HG03108 (cell line): ENCODE data around the gene PDSS1.
A peak's percentile ranks its signal among the peaks of the same experiment; 100 is the strongest.
"Not testable (repeated sequence)": the region's sequence is repeated elsewhere in the genome, so short reads cannot be mapped to it uniquely, and the experiment has no call there.

ENCODE experiments used
- ATAC-seq: cut with Tn5 transposase; IDR thresholded peaks from one replicate; pipeline ENCODE4 v1.9.1; 2021; ENCODE audit warnings: moderate library complexity; ENCODE audit not compliant: unreplicated experiment

The PDSS1 gene, protein sequence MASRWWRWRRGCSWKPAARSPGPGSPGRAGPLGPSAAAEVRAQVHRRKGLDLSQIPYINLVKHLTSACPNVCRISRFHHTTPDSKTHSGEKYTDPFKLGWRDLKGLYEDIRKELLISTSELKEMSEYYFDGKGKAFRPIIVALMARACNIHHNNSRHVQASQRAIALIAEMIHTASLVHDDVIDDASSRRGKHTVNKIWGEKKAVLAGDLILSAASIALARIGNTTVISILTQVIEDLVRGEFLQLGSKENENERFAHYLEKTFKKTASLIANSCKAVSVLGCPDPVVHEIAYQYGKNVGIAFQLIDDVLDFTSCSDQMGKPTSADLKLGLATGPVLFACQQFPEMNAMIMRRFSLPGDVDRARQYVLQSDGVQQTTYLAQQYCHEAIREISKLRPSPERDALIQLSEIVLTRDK

DNA sequence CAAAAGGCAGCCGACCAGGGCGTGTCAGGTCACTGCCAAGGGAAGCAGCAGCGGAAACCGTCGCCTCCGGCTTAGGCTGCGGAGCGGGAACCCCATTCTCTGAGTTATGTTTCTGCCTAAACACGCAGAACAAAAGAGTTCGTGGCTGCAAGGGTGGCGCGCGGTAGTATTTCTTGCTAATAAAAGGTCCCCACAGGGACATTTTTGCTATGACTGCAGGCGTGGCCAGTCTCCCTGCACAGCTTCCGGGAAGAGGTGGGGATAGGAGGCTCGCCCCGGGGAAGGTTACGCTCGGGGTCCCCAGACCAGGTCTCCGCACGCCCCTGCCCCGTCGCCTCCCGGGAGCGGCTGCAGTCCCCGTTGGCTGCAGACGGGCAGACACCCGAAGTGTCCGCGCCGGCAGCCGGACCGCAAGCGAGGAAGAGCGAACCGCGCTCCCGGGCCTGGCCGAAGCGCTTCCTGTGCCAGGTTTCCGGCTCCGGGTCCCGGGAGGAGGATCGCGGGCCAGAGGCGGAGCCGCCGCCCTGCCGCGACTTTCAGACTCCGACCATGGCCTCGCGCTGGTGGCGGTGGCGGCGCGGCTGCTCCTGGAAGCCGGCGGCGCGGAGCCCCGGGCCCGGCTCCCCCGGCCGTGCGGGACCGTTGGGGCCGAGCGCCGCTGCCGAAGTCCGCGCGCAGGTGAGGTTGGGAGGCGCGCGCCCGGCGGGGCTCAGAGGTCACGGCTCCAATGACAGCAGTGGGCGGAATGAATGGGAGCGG, at the start of gene PDSS1:
Gene PDSS1, plus strand, starts transcription at position 539 of the 759 bp plus-strand sequence. Its CDS starts 11 bp downstream, at position 550.
- peak; percentile 84 for ATAC-seq

DNA sequence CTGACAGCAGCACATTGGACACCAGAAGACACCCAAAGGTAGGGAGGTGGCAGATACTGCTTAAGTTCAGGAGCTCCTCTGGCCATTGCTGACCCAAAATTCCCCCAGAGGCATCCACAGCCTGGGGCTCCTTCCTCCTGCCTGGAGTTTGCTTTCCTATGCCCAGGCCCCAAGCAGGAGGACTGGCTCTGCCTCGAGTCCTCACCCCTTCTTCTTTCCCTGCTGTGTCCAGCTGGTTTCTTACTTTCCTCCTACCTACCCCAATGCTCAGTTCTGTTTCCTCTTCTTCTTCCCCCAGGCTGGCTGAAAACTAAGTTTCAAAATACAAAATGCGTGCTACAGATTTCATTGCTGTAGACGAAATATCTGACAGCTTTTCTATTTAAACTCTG, 49.3 kb upstream of the PDSS1 start:
- ATAC-seq: not testable (repeated sequence)

DNA sequence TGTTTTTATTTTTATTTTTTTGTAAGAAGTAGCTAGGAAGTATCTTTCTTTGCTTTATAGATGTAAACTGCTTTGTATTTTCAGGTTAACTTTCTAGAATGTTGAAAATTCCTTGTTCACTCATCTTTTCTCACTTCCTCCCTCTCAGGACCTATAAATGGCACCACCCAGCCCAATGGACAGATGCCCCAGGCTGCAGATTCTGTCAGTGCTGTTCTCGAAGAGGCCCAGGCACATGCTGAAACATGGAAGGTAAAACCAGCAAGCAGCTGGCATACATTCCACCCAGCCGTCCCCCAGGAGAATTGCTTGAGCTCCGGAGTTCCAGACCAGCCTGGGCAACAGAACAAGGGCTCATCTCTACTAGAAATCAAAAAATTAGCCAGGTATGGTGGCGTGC, 47.1 kb upstream of the PDSS1 start:
- ATAC-seq: no peak

GRCh38 chr10:26651476-26651875, 46.0 kb upstream of the PDSS1 start:
- ATAC-seq: not testable (repeated sequence)

DNA sequence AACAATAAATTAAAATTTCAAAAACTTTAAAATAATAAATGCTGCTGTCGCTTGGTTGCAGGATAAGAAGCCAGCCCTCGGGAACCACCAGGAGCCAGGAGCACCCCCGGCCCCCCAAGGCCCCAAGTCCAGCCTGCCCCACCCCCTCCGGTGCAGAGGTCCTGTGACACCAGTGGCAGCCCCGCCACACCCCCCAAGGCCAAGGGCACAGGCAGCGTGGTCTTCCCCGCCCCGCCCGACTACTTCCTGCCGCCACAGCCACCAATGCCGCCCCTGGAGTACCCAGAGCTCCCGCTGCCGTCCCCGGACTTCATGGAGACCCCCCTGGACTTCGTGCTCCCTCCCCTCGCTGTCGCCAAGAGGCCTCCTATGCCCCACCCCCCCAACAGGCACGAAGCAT, 44.5 kb upstream of the PDSS1 start:
- ATAC-seq: no peak

- no peak for ATAC-seq
Measured at GRCh38 chr10:26655746-26656145, 41.8 kb upstream of the PDSS1 start.

- no peak for ATAC-seq
Measured at GRCh38 chr10:26662864-26663263, 34.6 kb upstream of the PDSS1 start.

DNA sequence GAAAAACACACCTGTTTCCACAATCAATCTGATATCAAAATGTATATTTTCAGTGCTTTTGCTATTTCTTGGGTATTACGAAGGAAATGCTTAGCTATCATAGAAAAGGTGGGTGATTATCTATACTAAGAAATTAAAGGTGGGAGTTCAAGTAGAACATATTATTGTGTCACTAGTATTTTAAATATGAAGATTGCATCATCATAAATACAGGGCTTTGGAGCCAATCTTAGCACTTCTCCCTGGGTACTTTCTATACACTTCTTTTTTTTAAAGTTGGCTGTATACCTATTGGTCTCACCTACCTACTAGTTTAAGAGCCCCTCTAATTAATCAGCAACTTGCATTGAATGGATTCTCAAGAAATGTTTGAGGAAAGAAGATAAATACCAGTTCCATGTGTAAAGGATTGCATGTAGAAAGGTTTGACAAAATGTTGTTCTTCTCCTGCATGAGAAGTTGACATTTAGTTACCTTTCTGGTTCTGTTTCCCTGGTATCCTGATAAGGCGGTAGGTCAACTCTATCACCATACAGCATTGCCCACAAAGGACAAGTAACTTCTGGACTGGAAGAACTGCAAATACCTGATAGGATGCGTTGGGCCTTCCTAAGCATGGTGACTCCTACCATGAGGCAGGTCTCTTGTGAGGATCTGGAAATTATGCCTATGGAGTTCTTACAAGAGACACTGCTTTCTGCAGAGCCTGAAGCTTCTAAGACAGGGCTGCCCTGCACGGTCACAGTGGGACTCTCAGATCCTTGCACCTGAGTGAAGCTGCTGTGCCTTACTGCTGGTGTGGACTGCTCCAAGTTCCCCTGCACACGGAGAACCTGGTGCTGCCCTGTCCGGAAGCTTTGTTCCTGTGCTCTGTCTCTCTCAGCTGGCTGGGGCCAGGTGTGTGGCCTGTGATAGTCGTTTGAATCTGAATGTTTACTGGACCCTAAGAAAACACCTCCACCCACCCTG, 32.1 kb upstream of the PDSS1 start:
- no peak for ATAC-seq

DNA sequence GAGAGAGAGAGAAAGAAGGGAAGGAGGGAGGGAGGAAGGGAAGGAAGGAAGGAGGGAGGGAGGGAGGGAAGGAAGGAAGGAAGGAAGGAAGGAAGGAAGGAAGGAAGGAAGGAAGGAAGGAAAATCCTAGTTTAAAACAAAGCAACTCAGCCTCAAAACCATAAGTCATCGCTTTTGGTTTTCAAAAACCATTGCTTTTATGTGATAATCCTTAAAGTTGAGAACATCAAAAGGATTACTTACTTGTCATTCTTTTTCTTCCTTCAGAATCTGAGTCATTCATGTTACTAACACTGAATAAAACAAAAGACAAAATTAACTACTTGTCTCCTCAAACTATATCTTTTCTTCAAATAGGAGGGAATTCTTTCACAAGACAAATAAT, 21.6 kb upstream of the PDSS1 start:
- no peak for ATAC-seq

DNA sequence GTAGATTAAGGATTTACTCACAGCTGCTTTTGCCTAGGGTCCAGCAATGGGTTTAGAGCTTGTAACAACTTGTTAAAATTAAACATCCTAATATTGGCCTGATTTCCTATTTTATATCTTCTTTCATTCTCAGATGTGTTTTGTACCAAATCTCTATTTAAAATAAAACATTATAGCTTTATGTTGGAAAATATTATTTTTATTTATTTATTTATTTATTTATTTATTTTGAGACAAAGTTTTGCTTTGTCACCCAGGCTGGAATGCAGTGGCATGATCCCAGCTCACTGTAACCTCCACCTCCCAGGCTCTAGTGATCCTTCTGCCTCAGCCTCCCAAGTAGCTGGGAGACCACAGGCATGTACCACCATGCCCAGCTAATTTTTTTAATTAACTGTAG, 17.9 kb upstream of the PDSS1 start:
- ATAC-seq: no peak

- ATAC-seq: no peak
Measured at GRCh38 chr10:26681076-26681475, 16.4 kb upstream of the PDSS1 start.

DNA sequence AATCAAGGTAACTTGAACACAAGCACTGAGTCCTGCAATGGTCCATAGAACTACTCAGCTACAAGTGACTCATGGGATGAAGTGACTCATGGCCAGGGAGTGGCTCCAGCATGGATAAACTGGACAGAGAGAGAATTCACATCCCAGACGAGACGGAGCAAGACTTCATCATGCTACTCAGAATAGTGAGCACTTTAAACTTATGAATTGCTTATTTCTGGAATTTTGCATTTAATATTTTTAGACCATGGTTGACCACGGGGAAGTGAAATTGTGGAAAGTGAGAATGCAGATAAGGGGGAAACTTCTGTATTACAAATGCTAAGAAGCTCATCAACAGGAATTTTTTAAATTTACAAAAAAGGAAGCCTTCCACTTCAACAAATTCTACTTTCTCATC, 15.5 kb upstream of the PDSS1 start:
- not testable (repeated sequence) for ATAC-seq

DNA sequence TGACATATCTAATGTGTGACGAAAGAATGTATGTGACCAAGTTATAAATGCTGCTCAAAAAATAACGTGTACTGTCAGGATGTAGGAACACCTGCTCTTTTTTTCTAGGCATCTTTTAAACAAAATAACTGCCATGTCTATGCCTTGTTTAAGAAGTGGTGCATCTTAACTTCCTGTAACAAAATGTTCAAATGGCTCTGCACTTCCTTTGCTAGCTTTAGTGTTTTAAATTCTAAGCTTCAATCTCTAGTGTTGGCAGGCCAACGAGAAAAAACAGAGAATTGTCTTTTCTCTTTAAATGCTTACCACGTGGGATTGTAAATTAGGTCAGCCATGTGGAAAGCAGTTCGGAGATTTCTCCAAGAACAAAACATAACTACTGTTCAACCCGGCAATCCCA, 14.6 kb upstream of the PDSS1 start:
- no peak for ATAC-seq

DNA sequence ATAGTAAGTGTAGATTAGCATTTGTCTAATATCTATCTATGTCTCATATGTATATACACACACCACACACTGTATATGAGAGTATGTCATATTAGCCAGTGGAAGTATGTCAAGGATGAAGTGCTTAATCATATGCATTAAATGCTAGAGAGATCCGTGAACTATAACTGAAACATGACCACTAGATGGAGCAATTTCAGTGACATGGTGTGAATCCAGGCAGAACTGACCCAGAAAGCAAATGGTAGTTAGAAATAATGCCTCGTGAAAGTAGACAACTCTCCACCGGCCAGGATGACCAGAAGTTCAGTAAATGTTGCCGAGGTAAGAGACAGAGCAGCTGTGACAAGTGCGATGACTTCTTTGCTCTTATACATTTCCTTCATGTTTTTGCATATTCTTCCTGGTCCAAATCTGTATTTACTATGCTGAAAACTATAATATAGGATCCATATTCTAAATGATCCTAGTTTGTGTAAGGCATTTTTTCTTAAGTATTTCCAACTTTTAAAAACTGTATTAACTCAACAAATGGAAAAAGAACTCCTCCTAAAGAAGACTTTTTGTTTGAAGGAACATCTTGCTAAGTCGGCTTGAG, 12.7 kb upstream of the PDSS1 start:
- ATAC-seq: peak; percentile 87

- ATAC-seq: no peak
Measured at GRCh38 chr10:26685441-26685840, 12.1 kb upstream of the PDSS1 start.

DNA sequence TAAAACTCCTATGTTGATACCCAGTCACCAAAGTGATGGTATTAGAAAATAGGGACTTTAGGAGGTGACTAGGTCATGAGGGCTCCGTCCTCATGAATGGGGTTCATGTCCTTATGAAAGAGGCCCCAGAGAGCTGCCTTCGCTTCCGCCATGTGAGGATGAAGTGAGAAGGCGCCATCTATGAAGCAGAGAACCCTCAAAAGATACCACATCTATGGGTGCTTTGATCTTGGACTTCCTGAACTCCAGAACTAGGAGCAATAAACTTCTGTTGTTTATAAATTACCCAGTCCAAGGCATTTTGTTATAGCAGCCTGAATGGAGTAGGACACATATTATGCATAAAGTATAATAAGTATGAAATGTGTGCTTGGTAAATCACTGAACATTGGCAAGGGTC, 8.1 kb upstream of the PDSS1 start:
- ATAC-seq: no peak

- no peak for ATAC-seq
Measured at GRCh38 chr10:26690731-26691475, 6.6 kb upstream of the PDSS1 start.

DNA sequence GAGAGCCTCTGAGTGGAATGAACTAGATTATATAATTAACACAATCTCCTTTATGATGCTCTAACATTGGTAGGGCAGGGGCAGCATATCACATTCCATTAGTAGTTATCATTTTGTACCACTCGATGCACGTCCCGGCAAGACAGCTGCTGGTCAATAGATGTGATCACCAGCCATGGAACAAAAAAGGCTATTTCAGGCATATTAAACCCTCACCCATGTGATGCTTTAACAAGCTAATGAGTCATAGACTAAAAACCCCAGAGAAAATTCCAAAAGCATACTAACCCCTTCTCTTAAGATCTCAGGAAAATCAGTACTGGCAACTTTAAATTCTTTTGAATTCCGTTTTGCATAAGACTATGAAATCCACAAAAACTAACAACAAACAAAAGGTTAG, 3.0 kb upstream of the PDSS1 start:
- not testable (repeated sequence) for ATAC-seq

DNA sequence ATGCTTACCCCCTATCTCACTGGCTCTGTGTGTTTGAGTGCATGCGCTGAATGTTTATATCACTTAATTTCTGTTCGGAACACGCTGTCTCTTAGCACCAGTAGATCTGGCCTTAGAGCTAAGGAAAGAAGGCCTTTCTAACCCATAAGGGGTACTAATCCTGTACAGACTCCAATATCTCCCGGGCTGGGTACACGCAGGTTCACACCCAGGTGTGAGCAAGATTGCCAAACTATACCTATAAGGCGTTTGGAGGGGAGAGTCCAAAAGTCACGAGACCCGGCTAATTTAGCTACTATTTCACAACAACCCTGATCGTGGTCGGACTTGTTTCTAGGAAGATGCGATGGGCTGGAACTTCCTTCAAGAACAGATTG, 727 bp upstream of the PDSS1 start:
- ATAC-seq: peak; percentile 1
